NB4 (cell line): ENCODE measurements around the gene NKX2-8.
A peak's percentile ranks its signal among the peaks of the same experiment; 100 is the strongest.

Source experiments
- DNase-seq: peaks from one replicate; pipeline ENCODE4 v3.0.0; 2010; ENCODE audit warnings: low read depth
- H3K4me3 ChIP-seq: one replicate; pipeline ENCODE4 v1.5.1; 2011; ENCODE audit warnings: mild to moderate bottlenecking, low read depth, low read length, moderate library complexity
- CTCF ChIP-seq: IDR thresholded peaks from one replicate; pipeline ENCODE4 v1.5.1; 2012; ENCODE audit warnings: low read depth, low read length
- MAX ChIP-seq: IDR thresholded peaks from 2 replicates; pipeline ENCODE4 v1.6.1; 2011; ENCODE audit warnings: low read depth, low read length
- MYC ChIP-seq: IDR thresholded peaks from 2 replicates; pipeline ENCODE4 v1.6.1; 2011; ENCODE audit warnings: low read depth, low read length
- POLR2A ChIP-seq: IDR thresholded peaks from 2 replicates; pipeline ENCODE4 v1.6.1; 2011; ENCODE audit warnings: mild to moderate bottlenecking; ENCODE audit not compliant: insufficient read length; ENCODE audit errors: extremely low read depth

Gene NKX2-8

DNA sequence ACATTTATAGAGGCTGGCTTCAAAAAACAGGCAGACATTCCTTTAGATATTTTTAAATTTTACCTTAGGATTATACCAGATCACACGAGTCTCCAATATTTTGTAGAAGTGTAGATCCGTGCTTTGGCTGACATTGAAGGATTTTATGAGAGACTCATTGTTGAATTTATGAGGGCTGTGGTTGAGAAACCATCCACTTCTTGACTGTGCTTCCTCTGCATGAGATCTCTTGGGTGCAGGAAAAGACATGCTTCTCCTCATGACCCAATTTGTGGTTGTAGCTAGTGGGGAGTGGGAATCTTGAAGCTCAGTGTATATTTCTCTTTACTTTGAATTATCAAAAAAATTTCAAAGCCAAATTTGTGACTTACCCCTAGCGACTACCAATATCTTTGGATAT lies 36.7 kb upstream of the NKX2-8 start:
- no peak overlapping the region for H3K4me3 ChIP-seq
- TF ChIP-seq MAX (no peak), CTCF (no peak), MYC (no peak), POLR2A (no peak)
- DNase-seq, result peak; percentile 22

DNA sequence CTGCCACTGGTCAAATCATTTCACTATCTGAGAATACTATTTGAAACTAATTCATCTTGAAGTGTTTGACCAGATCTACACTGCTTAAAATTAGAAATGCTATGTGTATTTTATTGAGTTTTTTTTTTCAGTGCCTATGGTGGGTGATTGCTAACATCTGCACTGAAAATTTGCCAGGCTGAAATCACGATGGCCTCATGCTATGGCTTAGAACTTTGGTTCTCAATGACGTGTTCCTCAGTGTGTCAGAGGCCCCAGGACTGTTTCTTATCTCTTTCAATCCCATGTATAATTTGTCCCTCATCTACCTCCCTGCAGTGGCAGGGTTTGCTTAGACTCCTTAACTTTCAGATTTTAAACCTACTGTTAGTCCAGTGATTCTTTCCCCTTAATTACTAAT lies 36.2 kb upstream of the NKX2-8 start:
- DNase-seq, result no peak
- H3K4me3 ChIP-seq, result no peak overlapping the region
- TF ChIP-seq POLR2A (no peak), MYC (no peak), CTCF (no peak), MAX (no peak)

- peak; percentile 4 for DNase-seq
- TF ChIP-seq CTCF (no peak), MAX (no peak)
- H3K4me3 ChIP-seq, result no peak overlapping the region
Measured at GRCh38 chr14:36617824-36618223, 35.4 kb upstream of the NKX2-8 start.

DNA sequence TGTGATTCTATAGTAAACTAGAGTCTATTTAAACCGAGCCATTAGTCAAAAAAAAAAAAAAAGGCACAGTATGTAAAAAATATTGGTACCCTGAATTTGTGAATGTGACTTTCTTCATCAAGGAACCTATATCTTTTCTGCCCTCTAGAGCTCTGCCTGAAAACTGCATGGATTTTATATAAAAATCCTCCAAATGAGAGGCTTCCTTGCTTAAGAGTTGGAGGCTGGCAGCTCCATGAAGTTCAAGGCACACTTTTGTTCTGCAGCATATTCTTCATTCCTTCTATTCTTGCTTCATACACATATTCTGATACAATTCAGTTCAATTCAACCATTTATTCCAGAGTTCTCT lies 23.1 kb upstream of the NKX2-8 start:
- DNase-seq, result peak; percentile 4
- H3K4me3 ChIP-seq, result no peak overlapping the region
- TF ChIP-seq CTCF (peak; percentile 14), POLR2A (no peak)

GRCh38 chr14:36604757-36605505 lies 22.5 kb upstream of the NKX2-8 start:
- TF ChIP-seq MAX (no peak), CTCF (peak; percentile 78), MYC (no peak)
- DNase-seq, result peak; percentile 71
- no peak overlapping the region for H3K4me3 ChIP-seq

GRCh38 chr14:36600431-36600830 lies 18.0 kb upstream of the NKX2-8 start:
- TF ChIP-seq POLR2A (no peak), MAX (no peak), CTCF (no peak), MYC (no peak)
- no peak overlapping the region for H3K4me3 ChIP-seq
- no peak for DNase-seq
